Stimulated activated CD8-positive, alpha-beta memory T cell treated with anti-CD3 and anti-CD28 coated beads, Interleukin-12 subunit alpha, Interleukin-12 subunit beta, amount 100 ng/mL, for 4 hours (primary cell): ENCODE measurements around the gene ORAI3.
"Not testable (repeated sequence)": the region's sequence is repeated elsewhere in the genome, so short reads cannot be mapped to it uniquely, and the experiment has no call there.

Experiments used
- DNase-seq: peaks from one replicate; pipeline ENCODE4 v3.0.0-alpha.2; 2020; ENCODE audit warnings: low read depth

Gene ORAI3

GRCh38 chr16:30924076-30924912 lies 24.6 kb upstream of the ORAI3 start:
- DNase-seq, result no peak

- no peak for DNase-seq
Measured at GRCh38 chr16:30924913-30925631, 23.8 kb upstream of the ORAI3 start.

- no peak for DNase-seq
Measured at GRCh38 chr16:30925632-30925987, 23.3 kb upstream of the ORAI3 start.

GRCh38 chr16:30925995-30926811 lies 22.7 kb upstream of the ORAI3 start:
- DNase-seq, result no peak

GRCh38 chr16:30926937-30927788 lies 21.7 kb upstream of the ORAI3 start:
- no peak for DNase-seq

- no peak for DNase-seq
Measured at GRCh38 chr16:30927789-30928378, 21.0 kb upstream of the ORAI3 start.

GRCh38 chr16:30928390-30928789 lies 20.5 kb upstream of the ORAI3 start:
- DNase-seq, result no peak

GRCh38 chr16:30929167-30929566 lies 19.7 kb upstream of the ORAI3 start:
- no peak for DNase-seq

- no peak for DNase-seq
Measured at GRCh38 chr16:30930160-30930571, 18.7 kb upstream of the ORAI3 start.

- DNase-seq, result no peak
Measured at GRCh38 chr16:30931068-30931650, 17.7 kb upstream of the ORAI3 start.

GRCh38 chr16:30934827-30935557 lies 13.9 kb upstream of the ORAI3 start:
- no peak for DNase-seq

GRCh38 chr16:30937692-30938091 lies 11.2 kb upstream of the ORAI3 start:
- DNase-seq, result no peak

GRCh38 chr16:30939571-30939970 lies 9.3 kb upstream of the ORAI3 start:
- not testable (repeated sequence) for DNase-seq

- DNase-seq, result peak; percentile 41
Measured at GRCh38 chr16:30941600-30942425, 7.1 kb upstream of the ORAI3 start.

- DNase-seq, result no peak
Measured at GRCh38 chr16:30942426-30942806, 6.5 kb upstream of the ORAI3 start.

GRCh38 chr16:30944352-30944751 lies 4.5 kb upstream of the ORAI3 start:
- DNase-seq, result no peak

- no peak for DNase-seq
Measured at GRCh38 chr16:30946671-30947540, 2.0 kb upstream of the ORAI3 start.

- no peak for DNase-seq
Measured at GRCh38 chr16:30947541-30947858, 1.4 kb upstream of the ORAI3 start.
